GM12878 (cell line): ENCODE measurements around the gene TFRC. TPM values are rescaled to one million over a fixed set of nuclear protein-coding genes. Genes with fewer than 3 reads are reported as not detected.

Experiments
- E4F1 ChIP-seq: fragments of 450-650 bp; IDR thresholded peaks from 2 replicates; pipeline ENCODE4 v1.6.1; 2018; ENCODE audit warnings: borderline replicate concordance, mild to moderate bottlenecking; ENCODE audit not compliant: partially characterized antibody
- EED ChIP-seq: sonication (generic); IDR thresholded peaks from 2 replicates; pipeline ENCODE4 v1.6.1; 2016; ENCODE audit warnings: antibody characterized with exemption, low read depth
- IKZF1 ChIP-seq: fragments of 450-650 bp; conservative IDR thresholded peaks from 2 replicates; pipeline ENCODE4 v1.6.1; 2017; ENCODE audit warnings: antibody characterized with exemption, mild to moderate bottlenecking
- MTA2 ChIP-seq: fragments of 450-650 bp; IDR thresholded peaks from 2 replicates; pipeline ENCODE4 v1.6.1; 2016; ENCODE audit warnings: low read depth, mild to moderate bottlenecking, moderate library complexity
- NBN ChIP-seq: fragments of 450-650 bp; IDR thresholded peaks from 2 replicates; pipeline ENCODE4 v1.6.1; 2016
- NR2F1 ChIP-seq: fragments of 450-650 bp; conservative IDR thresholded peaks from 2 replicates; pipeline ENCODE4 v1.6.1; 2017; ENCODE audit warnings: mild to moderate bottlenecking
- RUNX3 ChIP-seq: IDR thresholded peaks from 2 replicates; pipeline ENCODE4 v1.6.1; 2012; ENCODE audit warnings: low read length, inconsistent platforms
- TCF12 ChIP-seq: IDR thresholded peaks from 2 replicates; pipeline ENCODE4 v1.6.1; 2011; ENCODE audit warnings: low read depth, mild to moderate bottlenecking, low read length
- ZNF24 ChIP-seq: fragments of 450-650 bp; IDR thresholded peaks from 2 replicates; pipeline ENCODE4 v1.6.1; 2017; ENCODE audit warnings: antibody characterized with exemption, mild to moderate bottlenecking
- ZNF687 ChIP-seq: fragments of 450-650 bp; IDR thresholded peaks from 2 replicates; pipeline ENCODE4 v1.6.1; 2017; ENCODE audit warnings: mild to moderate bottlenecking, moderate library complexity
- polyA plus RNA-seq, 11 experiments: library from polyadenylated mRNA; depleted of rRNA in 4 of 11; unstranded in 6 of 11; stranded (reverse) in 5 of 11; fragments of >200 nt; fragmentation: Nextera tagmentation in 4 of 11; fragmentation: Illumina TruSeq in 1 of 11; extraction: Ambion mirVana in 4 of 11; extraction: Trizol in 1 of 11; gene quantifications; 1 replicate in 1 of 11; 2 replicates in 10 of 11; pipeline versions ENCODE4 v1.2.1 to v1.2.3, GENCODE V29; 2011 to 2016; ENCODE audit warnings: inconsistent platforms in 2 of 11, missing spikeins in 2 of 11, low read depth in 1 of 11
- total RNA-seq, 4 experiments: library from RNA; depleted of rRNA in 3 of 4; stranded (reverse); fragments of >200 nt in 3 of 4; fragmentation: Illumina TruSeq in 1 of 4; extraction: Trizol in 1 of 4; gene quantifications; 2 replicates each; pipeline versions ENCODE4 v1.2.1 to v1.2.3, GENCODE V29; 2013 to 2021
- TF ChIP-seq, protein P1 (sequence below): fragments of 450-650 bp; IDR thresholded peaks from 2 replicates; pipeline ENCODE4 v1.6.1; 2017; ENCODE audit warnings: low read depth, mild to moderate bottlenecking, moderate library complexity

The TFRC gene
- total and polyA plus RNA-seq, 10 of the 15 experiments (the other 5 are each of a cell fraction or from before 2014, with no cell fraction given), result 123 to 526 (median 316) TPM

- TF ChIP-seq E4F1 (peak; percentile 67), MTA2 (peak; percentile 66), NR2F1 (peak; percentile 86), ZNF687 (0 out of 2 replicates have a peak, but pooled peaks have one; percentile 15), TCF12 (no peak), ZNF24 (no peak), RUNX3 (peak; percentile 22; the same call in 1 of the 2 replicates), NBN (0 out of 2 replicates have a peak, but pooled peaks have one; percentile 53), IKZF1 (peak; percentile 57), EED (0 out of 2 replicates have a peak, but pooled peaks have one; percentile 13)
- TF ChIP-seq, protein P1, sequence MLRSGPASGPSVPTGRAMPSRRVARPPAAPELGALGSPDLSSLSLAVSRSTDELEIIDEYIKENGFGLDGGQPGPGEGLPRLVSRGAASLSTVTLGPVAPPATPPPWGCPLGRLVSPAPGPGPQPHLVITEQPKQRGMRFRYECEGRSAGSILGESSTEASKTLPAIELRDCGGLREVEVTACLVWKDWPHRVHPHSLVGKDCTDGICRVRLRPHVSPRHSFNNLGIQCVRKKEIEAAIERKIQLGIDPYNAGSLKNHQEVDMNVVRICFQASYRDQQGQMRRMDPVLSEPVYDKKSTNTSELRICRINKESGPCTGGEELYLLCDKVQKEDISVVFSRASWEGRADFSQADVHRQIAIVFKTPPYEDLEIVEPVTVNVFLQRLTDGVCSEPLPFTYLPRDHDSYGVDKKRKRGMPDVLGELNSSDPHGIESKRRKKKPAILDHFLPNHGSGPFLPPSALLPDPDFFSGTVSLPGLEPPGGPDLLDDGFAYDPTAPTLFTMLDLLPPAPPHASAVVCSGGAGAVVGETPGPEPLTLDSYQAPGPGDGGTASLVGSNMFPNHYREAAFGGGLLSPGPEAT, result peak; percentile 81
Observed at GRCh38 chr3:196111939-196112386, 30.1 kb upstream of the TFRC start (continued).
